ENCODE measurements around the gene OLFM2.

GRCh38 chr19:9972103-9972502 lies 35.8 kb upstream of the OLFM2 start:
- no peak for TF ChIP-seq CTCF (IDR thresholded peaks at IDR 0.05)
- TF ChIP-seq POLR2A (IDR thresholded peaks at IDR 0.05): no peak
